Measurements from ENCODE around the gene CRISPLD2. TPM values are rescaled to one million over a fixed set of nuclear protein-coding genes. Genes with fewer than 3 reads are reported as not detected.

CRISPLD2 gene
- total and polyA plus RNA-seq, 9 of the 15 experiments (the other 6 are each of a cell fraction or from before 2014, with no cell fraction given): 0.03 to 0.24 (median 0.04) TPM; not detected in 4

DNA sequence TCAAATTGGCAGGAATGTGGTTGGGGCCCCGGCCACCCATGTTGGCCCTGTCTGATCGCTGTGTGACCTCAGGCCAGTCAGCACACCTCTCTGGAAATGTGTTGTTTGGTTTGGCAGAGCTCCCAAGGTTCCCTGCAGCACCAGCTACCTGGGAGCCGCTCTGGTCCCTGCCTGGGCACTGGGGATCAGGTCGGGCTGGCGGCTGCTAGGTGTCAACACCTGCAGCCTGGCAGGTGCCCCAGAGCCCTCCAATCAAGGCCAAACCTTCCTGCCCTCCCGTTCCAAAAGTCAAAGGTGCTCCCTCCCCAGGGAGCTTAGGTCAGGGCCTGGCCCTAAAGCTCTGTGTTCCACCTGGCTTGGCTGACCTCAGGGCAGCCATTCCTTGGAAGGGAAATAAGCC, 135.6 kb downstream of the CRISPLD2 start:
- in situ Hi-C loops (cut with MboI) (no loop called here), intact Hi-C loops (cut with micrococcal nuclease) (no loop called here)
- Histone ChIP-seq H3K27me3 (ENCODE audit: control insufficient read depth in 2 of 2, insufficient read depth in 2 of 2, low read length in 2 of 2) (no peaks in the 10 kb centered on the region), H3K9me3 (replicated peaks; ENCODE audit: control insufficient read depth, insufficient read depth, low read depth, low read length) (0 out of 2 replicates have a peak, but pooled peaks cover 2% of the 10 kb centered on the region), H4K20me1 (replicated peaks; ENCODE audit: control insufficient read depth, insufficient read depth, low read length) (peaks cover 4% of the 10 kb centered on the region), H3K4me2 (ENCODE audit: insufficient read depth, low read length) (no peak overlapping the region), H3K36me3 (ENCODE audit: control insufficient read depth, insufficient read depth, low read length) (no peaks in the 10 kb centered on the region), H3K9me1 (ENCODE audit: control insufficient read depth, insufficient read depth, low read length) (peaks cover 4% of the 10 kb centered on the region), H3K9ac (ENCODE audit: insufficient read depth in 1 of 2, low read depth in 2 of 2, low read length in 2 of 2) (no peak overlapping the region), H3K79me2 (ENCODE audit: control insufficient read depth, insufficient read depth, low read length) (no peaks in the 10 kb centered on the region), H3K27ac (ENCODE audit: extremely low read depth, low read depth, low read length) (no peak overlapping the region), H3K4me3 (no peak overlapping the region), H3K4me1 (replicated peaks in 1 of 2; ENCODE audit: control insufficient read depth in 2 of 2, insufficient read depth in 2 of 2, low read length in 2 of 2) (peaks cover 23 to 56% of the 10 kb centered on the region in 2 experiments), H2AFZ (ENCODE audit: low read depth, low read length) (no peak overlapping the region)
- WGBS (ENCODE audit: insufficient coverage, low coverage, missing lambda C conversion rate): 56% methylated on average over 6 of the region's 6 CpGs
- DNase-seq (ENCODE audit: extremely low read depth in 1 of 4, low spot score in 3 of 4) (no peak), FAIRE-seq (no peak), ATAC-seq (no peak)
- POLR2A ChIA-PET: interaction anchor here (0.6 to 0.7 kb wide), 3 partner anchors 22 to 1722 kb away, joined by 3 to 4 read pairs (median 3); no protein-coding TSS in a partner anchor
- no TSS peak for BruUV-seq (replicated peaks)
- no peak for TF ChIP-seq SETDB1 (IDR thresholded peaks at IDR 0.05; ENCODE audit: low read length)
- TF ChIP-seq, protein P1, sequence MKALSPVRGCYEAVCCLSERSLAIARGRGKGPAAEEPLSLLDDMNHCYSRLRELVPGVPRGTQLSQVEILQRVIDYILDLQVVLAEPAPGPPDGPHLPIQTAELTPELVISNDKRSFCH (CRISPR knock-in tag; IDR thresholded peaks at IDR 0.05): no peak
- TF ChIP-seq, protein P1 (tag; IDR thresholded peaks at IDR 0.05): no peak
- TF ChIP-seq, protein P2, sequence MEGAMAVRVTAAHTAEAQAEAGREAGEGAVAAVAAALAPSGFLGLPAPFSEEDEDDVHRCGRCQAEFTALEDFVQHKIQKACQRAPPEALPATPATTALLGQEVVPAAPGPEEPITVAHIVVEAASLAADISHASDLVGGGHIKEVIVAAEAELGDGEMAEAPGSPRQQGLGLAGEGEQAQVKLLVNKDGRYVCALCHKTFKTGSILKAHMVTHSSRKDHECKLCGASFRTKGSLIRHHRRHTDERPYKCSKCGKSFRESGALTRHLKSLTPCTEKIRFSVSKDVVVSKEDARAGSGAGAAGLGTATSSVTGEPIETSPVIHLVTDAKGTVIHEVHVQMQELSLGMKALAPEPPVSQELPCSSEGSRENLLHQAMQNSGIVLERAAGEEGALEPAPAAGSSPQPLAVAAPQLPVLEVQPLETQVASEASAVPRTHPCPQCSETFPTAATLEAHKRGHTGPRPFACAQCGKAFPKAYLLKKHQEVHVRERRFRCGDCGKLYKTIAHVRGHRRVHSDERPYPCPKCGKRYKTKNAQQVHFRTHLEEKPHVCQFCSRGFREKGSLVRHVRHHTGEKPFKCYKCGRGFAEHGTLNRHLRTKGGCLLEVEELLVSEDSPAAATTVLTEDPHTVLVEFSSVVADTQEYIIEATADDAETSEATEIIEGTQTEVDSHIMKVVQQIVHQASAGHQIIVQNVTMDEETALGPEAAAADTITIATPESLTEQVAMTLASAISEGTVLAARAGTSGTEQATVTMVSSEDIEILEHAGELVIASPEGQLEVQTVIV (CRISPR knock-in tag; IDR thresholded peaks at IDR 0.05; ENCODE audit: borderline replicate concordance): no peak
- no peak for TF ChIP-seq ZNF79 (CRISPR knock-in tag; IDR thresholded peaks at IDR 0.05; ENCODE audit: low read depth)
- peak; percentile 29 for TF ChIP-seq ZFP36 (IDR thresholded peaks at IDR 0.05; ENCODE audit: low read depth, low read length, partially characterized antibody)
- CTCF ChIA-PET (ENCODE audit: low intra/inter-chr PET ratio): no interaction called here
